ENCODE measurements around the gene USF3. TPM values are rescaled to one million over a fixed set of nuclear protein-coding genes. Genes with fewer than 3 reads are reported as not detected.

Gene USF3
- total RNA-seq, 1 donor from 2014 or later, result 15.3 TPM

DNA sequence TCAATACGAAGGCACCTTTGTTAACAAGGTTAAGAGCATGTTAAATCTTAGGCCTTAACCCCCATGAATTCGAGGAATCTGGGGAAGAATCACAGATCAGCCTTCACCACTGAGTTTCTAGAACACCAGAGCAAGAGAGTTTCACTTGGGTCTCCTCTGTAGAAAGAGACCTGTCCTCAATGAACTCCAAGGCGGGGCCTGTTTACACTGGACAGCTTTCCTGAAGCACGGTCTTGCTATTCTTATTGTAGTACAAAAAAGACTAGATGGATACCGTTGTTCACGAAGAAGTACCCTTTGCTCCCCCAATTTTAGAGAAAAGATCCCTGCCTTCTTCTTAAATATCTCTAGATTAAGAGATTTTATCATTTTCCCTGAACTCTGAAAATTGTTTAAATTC lies 64.9 kb downstream of the USF3 start:
- Mint-ChIP-seq H3K4me3 (no peak overlapping the region), H3K36me3 (no peaks in the 10 kb centered on the region), H3K4me1 (peaks cover 10% of the 10 kb centered on the region), H3K27me3 (ENCODE audit: insufficient read depth, low read depth) (peaks cover 2% of the 10 kb centered on the region), H3K27ac (no peak overlapping the region), H3K9me3 (no peaks in the 10 kb centered on the region)
- no peak overlapping the region for H2AFZ ChIP-seq (replicated peaks)
- H3F3A ChIP-seq (ENCODE audit: low read depth), result no peaks in the 10 kb centered on the region
- no peaks in the 10 kb centered on the region for H3K79me2 ChIP-seq (ENCODE audit: low read depth)
- no peak overlapping the region for H3K4me2 ChIP-seq
- H3K4me1 ChIP-seq, result no peaks in the 10 kb centered on the region
- TF ChIP-seq, protein P1, sequence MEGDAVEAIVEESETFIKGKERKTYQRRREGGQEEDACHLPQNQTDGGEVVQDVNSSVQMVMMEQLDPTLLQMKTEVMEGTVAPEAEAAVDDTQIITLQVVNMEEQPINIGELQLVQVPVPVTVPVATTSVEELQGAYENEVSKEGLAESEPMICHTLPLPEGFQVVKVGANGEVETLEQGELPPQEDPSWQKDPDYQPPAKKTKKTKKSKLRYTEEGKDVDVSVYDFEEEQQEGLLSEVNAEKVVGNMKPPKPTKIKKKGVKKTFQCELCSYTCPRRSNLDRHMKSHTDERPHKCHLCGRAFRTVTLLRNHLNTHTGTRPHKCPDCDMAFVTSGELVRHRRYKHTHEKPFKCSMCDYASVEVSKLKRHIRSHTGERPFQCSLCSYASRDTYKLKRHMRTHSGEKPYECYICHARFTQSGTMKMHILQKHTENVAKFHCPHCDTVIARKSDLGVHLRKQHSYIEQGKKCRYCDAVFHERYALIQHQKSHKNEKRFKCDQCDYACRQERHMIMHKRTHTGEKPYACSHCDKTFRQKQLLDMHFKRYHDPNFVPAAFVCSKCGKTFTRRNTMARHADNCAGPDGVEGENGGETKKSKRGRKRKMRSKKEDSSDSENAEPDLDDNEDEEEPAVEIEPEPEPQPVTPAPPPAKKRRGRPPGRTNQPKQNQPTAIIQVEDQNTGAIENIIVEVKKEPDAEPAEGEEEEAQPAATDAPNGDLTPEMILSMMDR (IDR thresholded peaks at IDR 0.05), result no peak
- TF ChIP-seq EZH2 (IDR thresholded peaks at IDR 0.05), result no peak
- no peak for TF ChIP-seq EZH2phosphoT487 (IDR thresholded peaks at IDR 0.05)
- peaks cover 1% of the 10 kb centered on the region for H3K27me3 ChIP-seq
- H3K36me3 ChIP-seq, result no peaks in the 10 kb centered on the region
- H3K9me3 ChIP-seq (ENCODE audit: low read depth), result no peaks in the 10 kb centered on the region
- no peaks in the 10 kb centered on the region for H4K20me1 ChIP-seq (ENCODE audit: low read depth)
- DNase-seq (ENCODE audit: low spot score), result no peak
- no peak overlapping the region for H3K27ac ChIP-seq
- H3K4me3 ChIP-seq, result no peak overlapping the region
- no peak overlapping the region for H3K9ac ChIP-seq

DNA sequence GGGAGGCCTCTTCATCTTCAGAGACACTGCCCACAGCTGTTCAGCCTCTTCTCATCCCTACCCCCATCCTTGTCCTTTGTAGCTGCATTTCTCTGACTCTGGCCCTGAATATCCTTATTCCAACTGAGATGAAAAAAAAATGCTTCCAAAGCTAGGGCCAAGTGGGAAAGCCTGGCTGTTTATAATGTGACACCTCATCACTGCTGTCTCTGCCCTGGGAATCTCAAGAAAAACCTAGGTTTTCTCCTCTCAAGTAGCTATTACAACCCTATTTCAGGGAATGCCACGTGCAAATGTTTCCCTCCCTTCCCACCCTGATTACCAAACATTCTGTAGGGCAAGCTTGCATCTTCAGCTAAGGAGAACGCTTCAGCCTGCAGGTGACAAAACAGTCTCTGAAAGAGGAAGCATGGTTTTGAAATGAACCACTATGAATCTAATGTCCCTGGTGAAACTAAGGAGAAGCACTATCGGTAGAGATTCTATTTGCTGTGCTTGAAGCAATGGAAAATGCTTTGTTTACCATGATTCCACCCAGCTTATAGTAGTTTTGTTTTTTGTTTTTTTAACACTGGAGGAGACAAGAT lies 65.4 kb downstream of the USF3 start:
- H3K27ac Mint-ChIP-seq, result no peak overlapping the region
- Histone ChIP-seq H3K27me3 (peaks cover 6% of the 10 kb centered on the region), H3K9ac (no peak overlapping the region), H3K4me2 (no peak overlapping the region), H3F3A (ENCODE audit: low read depth) (no peaks in the 10 kb centered on the region), H3K27ac (no peak overlapping the region), H4K20me1 (ENCODE audit: low read depth) (no peaks in the 10 kb centered on the region), H3K36me3 (no peaks in the 10 kb centered on the region), H3K9me3 (ENCODE audit: low read depth) (no peaks in the 10 kb centered on the region), H2AFZ (replicated peaks) (no peak overlapping the region), H3K4me1 (no peaks in the 10 kb centered on the region), H3K79me2 (ENCODE audit: low read depth) (no peaks in the 10 kb centered on the region), H3K4me3 (no peak overlapping the region)
- no peak overlapping the region for H3K4me3 Mint-ChIP-seq
- DNase-seq (ENCODE audit: low spot score), result no peak
- peaks cover 4% of the 10 kb centered on the region for H3K27me3 Mint-ChIP-seq (ENCODE audit: insufficient read depth, low read depth)
- no peaks in the 10 kb centered on the region for H3K9me3 Mint-ChIP-seq
- no peaks in the 10 kb centered on the region for H3K36me3 Mint-ChIP-seq
- TF ChIP-seq EZH2 (IDR thresholded peaks at IDR 0.05), result no peak
- TF ChIP-seq EZH2phosphoT487 (IDR thresholded peaks at IDR 0.05), result no peak
- TF ChIP-seq, protein P1 (IDR thresholded peaks at IDR 0.05), result no peak
- H3K4me1 Mint-ChIP-seq, result peaks cover 10% of the 10 kb centered on the region

DNA sequence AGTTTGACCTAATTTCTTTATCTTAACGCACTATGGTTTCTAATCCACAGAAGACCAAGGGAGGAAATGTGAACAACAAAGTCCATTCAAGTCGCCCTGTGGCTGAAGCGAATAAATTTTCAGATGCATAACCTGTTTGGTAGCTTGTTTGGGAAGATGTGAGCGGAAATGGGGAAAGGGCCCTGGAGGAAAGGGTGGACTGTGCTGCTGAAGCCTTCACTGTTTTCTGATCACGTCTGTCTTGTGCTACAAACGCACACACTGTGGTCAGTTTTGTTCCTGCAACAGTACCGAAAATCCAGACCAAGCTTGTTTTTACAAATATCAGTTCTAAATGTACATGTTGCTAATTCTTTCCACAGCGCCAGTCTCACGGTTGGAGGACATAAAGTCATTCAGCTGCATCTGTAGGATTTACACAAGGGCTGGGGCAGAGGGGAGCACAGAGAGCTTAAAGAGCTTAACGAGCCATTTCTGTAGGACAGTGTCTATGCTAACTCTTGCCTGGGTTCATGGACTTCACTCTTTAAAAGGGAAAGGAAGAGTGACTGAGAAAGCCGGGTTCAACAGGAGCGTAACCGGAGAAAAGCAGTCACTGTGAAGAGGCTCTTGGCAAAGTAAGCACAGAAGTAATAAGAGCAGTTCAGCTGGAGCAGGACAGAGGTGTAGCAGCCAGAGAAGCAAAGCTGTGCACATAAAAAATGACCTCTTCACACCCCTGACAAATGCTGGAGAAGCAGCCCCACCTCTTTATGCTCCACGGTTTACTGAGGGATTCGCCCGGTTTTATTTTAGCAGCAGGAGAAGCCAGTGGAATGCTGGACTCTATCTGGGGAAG lies 66.6 kb downstream of the USF3 start:
- peak overlapping the region; percentile 78 for H3K27ac Mint-ChIP-seq
- no peak for TF ChIP-seq EZH2phosphoT487 (IDR thresholded peaks at IDR 0.05)
- TF ChIP-seq, protein P1 (IDR thresholded peaks at IDR 0.05), result no peak
- H3K27ac ChIP-seq, result no peak overlapping the region

More for the DNA sequence above, 66.6 kb downstream of the USF3 start:
- DNase-seq (ENCODE audit: low spot score), result peak; percentile 11
- no peak overlapping the region for H2AFZ ChIP-seq (replicated peaks)
- H3K36me3 Mint-ChIP-seq, result no peaks in the 10 kb centered on the region
- no peaks in the 10 kb centered on the region for H3K9me3 ChIP-seq (ENCODE audit: low read depth)
- H3K4me3 Mint-ChIP-seq, result no peak overlapping the region
- H3K36me3 ChIP-seq, result no peaks in the 10 kb centered on the region
- H3K27me3 ChIP-seq, result peaks cover 10% of the 10 kb centered on the region
- H4K20me1 ChIP-seq (ENCODE audit: low read depth), result no peaks in the 10 kb centered on the region
- no peaks in the 10 kb centered on the region for H3K79me2 ChIP-seq (ENCODE audit: low read depth)
- H3K27me3 Mint-ChIP-seq (ENCODE audit: insufficient read depth, low read depth), result peaks cover 4% of the 10 kb centered on the region
- no peak overlapping the region for H3K4me3 ChIP-seq
- no peaks in the 10 kb centered on the region for H3F3A ChIP-seq (ENCODE audit: low read depth)
- no peak overlapping the region for H3K9ac ChIP-seq
- no peaks in the 10 kb centered on the region for H3K9me3 Mint-ChIP-seq
- no peak overlapping the region for H3K4me2 ChIP-seq
- peaks cover 10% of the 10 kb centered on the region for H3K4me1 Mint-ChIP-seq
- H3K4me1 ChIP-seq, result no peaks in the 10 kb centered on the region
